Caco-2 (cell line): ENCODE measurements around the gene MADCAM1. TPM values are rescaled to one million over a fixed set of nuclear protein-coding genes. Genes with fewer than 3 reads are reported as not detected.

Source experiments
- BruUV-seq: library from RNA; stranded (reverse); fragments of 400-500 nt; replicated peaks from 2 replicates; lab custom pipeline; 2021; lab: Mats Ljungman, UMichigan
- CTCF ChIA-PET: fragments of 300-600 bp; sonication (Branson Sonifier 250); formaldehyde crosslinking; loops from one replicate; lab custom pipeline; 2022; ENCODE audit warnings: antibody characterized with exemption; lab: Charles Lee
- POLR2A ChIA-PET: fragments of 300-600 bp; sonication (Branson Sonifier 250); formaldehyde crosslinking; loops from one replicate; lab custom pipeline; 2022; ENCODE audit warnings: antibody characterized with exemption; lab: Charles Lee
- DNase-seq, 2 experiments: peaks; one replicate each; pipeline versions ENCODE4 v3.0.0 to v3.0.0-alpha.2; 2020 to 2022
- H3K27me3 ChIP-seq: replicated peaks from 2 replicates; pipeline ENCODE4 v1.6.0; 2011; ENCODE audit warnings: low read length; ENCODE audit not compliant: control insufficient read depth, insufficient read depth
- H3K36me3 ChIP-seq: 2 replicates; pipeline ENCODE4 v1.5.1; 2011; ENCODE audit warnings: low read length; ENCODE audit not compliant: control insufficient read depth, insufficient read depth
- H3K4me1 ChIP-seq: fragments of 250-450 bp; sonication (Bioruptor Pico); 2 replicates; pipeline ENCODE4 v1.5.1; 2020; ENCODE audit warnings: mild to moderate bottlenecking
- H3K4me3 ChIP-seq: 2 replicates; pipeline ENCODE4 v1.5.1; 2011; ENCODE audit warnings: low read depth, mild to moderate bottlenecking, control low read depth, low read length
- H3K9me3 ChIP-seq: fragments of 250-450 bp; sonication (Bioruptor Pico); 2 replicates; pipeline ENCODE4 v1.5.1; 2020; ENCODE audit warnings: mild to moderate bottlenecking, moderate library complexity
- H3K27ac Mint-ChIP-seq: one replicate; pipeline ENCODE4 v1.8.0; 2022; ENCODE audit warnings: mixed read lengths; ENCODE audit not compliant: unreplicated experiment
- H3K27me3 Mint-ChIP-seq: one replicate; pipeline ENCODE4 v1.8.0; 2022; ENCODE audit warnings: mixed read lengths; ENCODE audit not compliant: insufficient read depth, unreplicated experiment
- H3K36me3 Mint-ChIP-seq: one replicate; pipeline ENCODE4 v1.8.0; 2022; ENCODE audit warnings: mild to moderate bottlenecking, mixed read lengths; ENCODE audit not compliant: insufficient read depth, unreplicated experiment
- H3K4me1 Mint-ChIP-seq: one replicate; pipeline ENCODE4 v1.8.0; 2022; ENCODE audit warnings: low read depth, mixed read lengths; ENCODE audit not compliant: unreplicated experiment
- H3K4me3 Mint-ChIP-seq: one replicate; pipeline ENCODE4 v1.8.0; 2022; ENCODE audit warnings: mild to moderate bottlenecking, moderate library complexity, mixed read lengths; ENCODE audit not compliant: unreplicated experiment
- H3K9me3 Mint-ChIP-seq: one replicate; pipeline ENCODE4 v1.8.0; 2022; ENCODE audit warnings: mixed read lengths; ENCODE audit not compliant: unreplicated experiment
- intact Hi-C: fragments of 100-400 bp; cut with micrococcal nuclease; formaldehyde crosslinking; loops from one replicate; pipeline ENCODE4 v1.10.0; 2022; ENCODE audit not compliant: unreplicated experiment
- total RNA-seq: library from RNA; stranded (reverse); gene quantifications from 2 replicates; pipeline ENCODE4 v1.2.3, GENCODE V29; 2022
- TF ChIP-seq, protein P1 (sequence below), 2 experiments: fragments of 200-600 bp in 1 of 2; IDR thresholded peaks; 1 replicate in 1 of 2; 2 replicates in 1 of 2; pipeline versions ENCODE4 v1.5.1 to v1.8.0; 2011 to 2022; ENCODE audit warnings: antibody characterized with exemption in 1 of 2, control low read depth in 1 of 2, inconsistent platforms in 1 of 2, low read depth in 1 of 2, low read length in 1 of 2, mild to moderate bottlenecking in 1 of 2, moderate library complexity in 1 of 2; ENCODE audit not compliant: insufficient read depth in 1 of 2, severe bottlenecking in 1 of 2, unreplicated experiment in 1 of 2

MADCAM1 gene
- total RNA-seq, 1 experiment from 2014 or later = 0.73 TPM

GRCh38 chr19:518598-519231 is 22.4 kb downstream of the MADCAM1 start:
- Histone ChIP-seq H3K9me3 (no peaks in the 10 kb centered on the region), H3K4me3 (no peak overlapping the region), H3K36me3 (0 out of 2 replicates have a peak, but pooled peaks cover 1% of the 10 kb centered on the region), H3K27me3 (no peaks in the 10 kb centered on the region), H3K4me1 (peaks cover 13% of the 10 kb centered on the region)
- no peaks in the 10 kb centered on the region for H3K27me3 Mint-ChIP-seq
- TF ChIP-seq, protein P1, sequence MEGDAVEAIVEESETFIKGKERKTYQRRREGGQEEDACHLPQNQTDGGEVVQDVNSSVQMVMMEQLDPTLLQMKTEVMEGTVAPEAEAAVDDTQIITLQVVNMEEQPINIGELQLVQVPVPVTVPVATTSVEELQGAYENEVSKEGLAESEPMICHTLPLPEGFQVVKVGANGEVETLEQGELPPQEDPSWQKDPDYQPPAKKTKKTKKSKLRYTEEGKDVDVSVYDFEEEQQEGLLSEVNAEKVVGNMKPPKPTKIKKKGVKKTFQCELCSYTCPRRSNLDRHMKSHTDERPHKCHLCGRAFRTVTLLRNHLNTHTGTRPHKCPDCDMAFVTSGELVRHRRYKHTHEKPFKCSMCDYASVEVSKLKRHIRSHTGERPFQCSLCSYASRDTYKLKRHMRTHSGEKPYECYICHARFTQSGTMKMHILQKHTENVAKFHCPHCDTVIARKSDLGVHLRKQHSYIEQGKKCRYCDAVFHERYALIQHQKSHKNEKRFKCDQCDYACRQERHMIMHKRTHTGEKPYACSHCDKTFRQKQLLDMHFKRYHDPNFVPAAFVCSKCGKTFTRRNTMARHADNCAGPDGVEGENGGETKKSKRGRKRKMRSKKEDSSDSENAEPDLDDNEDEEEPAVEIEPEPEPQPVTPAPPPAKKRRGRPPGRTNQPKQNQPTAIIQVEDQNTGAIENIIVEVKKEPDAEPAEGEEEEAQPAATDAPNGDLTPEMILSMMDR (IDR thresholded peaks at IDR 0.05; ENCODE audit: insufficient read depth in 1 of 2, low read depth in 1 of 2, low read length in 1 of 2, severe bottlenecking in 1 of 2, unreplicated experiment in 1 of 2) = no peak
- no peak overlapping the region for H3K27ac Mint-ChIP-seq
- H3K4me1 Mint-ChIP-seq = peaks cover 16% of the 10 kb centered on the region
- intact Hi-C loops = no loop called here
- ChIA-PET POLR2A (no interaction called here), CTCF (interaction anchor here (1.0 kb wide), 1 partner anchor 12 kb away, joined by 3 read pairs; the partner anchor contains the start of gene TPGS1)
- no peak for DNase-seq
- peaks cover 23% of the 10 kb centered on the region for H3K36me3 Mint-ChIP-seq
- H3K9me3 Mint-ChIP-seq = no peaks in the 10 kb centered on the region
- H3K4me3 Mint-ChIP-seq = no peak overlapping the region
- no TSS peak for BruUV-seq

DNA sequence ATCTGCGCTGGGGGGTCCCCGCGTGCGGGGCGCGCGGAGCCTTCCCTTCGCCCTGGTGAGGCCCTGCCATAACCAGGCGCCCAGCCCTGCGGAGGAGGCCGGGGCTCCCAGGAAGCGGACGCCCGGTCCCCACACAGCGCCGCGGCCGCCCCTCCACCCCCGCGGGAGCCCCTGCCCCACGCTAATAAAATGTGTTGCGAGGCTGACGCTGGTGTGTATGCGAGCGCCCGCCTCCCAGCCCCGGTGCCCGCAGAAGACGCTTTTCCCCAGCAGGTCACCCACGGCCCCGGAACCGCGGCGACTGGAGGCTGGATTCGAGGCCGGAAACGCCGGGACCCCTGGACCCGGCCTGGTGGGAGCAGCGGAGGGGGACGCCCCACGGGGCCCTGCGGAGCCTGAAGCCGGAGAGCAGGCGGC is 23.2 kb downstream of the MADCAM1 start:
- intact Hi-C loops = no loop called here
- ChIA-PET CTCF (no interaction called here), POLR2A (no interaction called here)
- Mint-ChIP-seq H3K27ac (no peak overlapping the region), H3K9me3 (no peaks in the 10 kb centered on the region), H3K4me3 (no peak overlapping the region), H3K27me3 (no peaks in the 10 kb centered on the region), H3K36me3 (peaks cover 20% of the 10 kb centered on the region), H3K4me1 (peaks cover 16% of the 10 kb centered on the region)
- no peaks in the 10 kb centered on the region for H3K27me3 ChIP-seq
- peaks cover 13% of the 10 kb centered on the region for H3K4me1 ChIP-seq
- TF ChIP-seq, protein P1 (IDR thresholded peaks at IDR 0.05; ENCODE audit: insufficient read depth in 1 of 2, low read depth in 1 of 2, low read length in 1 of 2, severe bottlenecking in 1 of 2, unreplicated experiment in 1 of 2) = no peak
- no peaks in the 10 kb centered on the region for H3K36me3 ChIP-seq
- no peak for DNase-seq
- H3K9me3 ChIP-seq = no peaks in the 10 kb centered on the region
- BruUV-seq = no TSS peak
- no peak overlapping the region for H3K4me3 ChIP-seq

GRCh38 chr19:522726-523125 is 26.4 kb downstream of the MADCAM1 start:
- H3K27me3 Mint-ChIP-seq = no peaks in the 10 kb centered on the region
- Histone ChIP-seq H3K9me3 (no peaks in the 10 kb centered on the region), H3K27me3 (no peaks in the 10 kb centered on the region), H3K4me3 (no peak overlapping the region), H3K4me1 (peaks cover under 1% of the 10 kb centered on the region; the same call in 1 of the 2 replicates), H3K36me3 (no peaks in the 10 kb centered on the region)
- CTCF ChIA-PET = no interaction called here
- H3K4me3 Mint-ChIP-seq = no peak overlapping the region
- no peak for DNase-seq
- intact Hi-C loops = no loop called here
- POLR2A ChIA-PET = no interaction called here
- BruUV-seq = no TSS peak
- H3K27ac Mint-ChIP-seq = no peak overlapping the region
- H3K36me3 Mint-ChIP-seq = peaks cover 5% of the 10 kb centered on the region
- H3K4me1 Mint-ChIP-seq = no peaks in the 10 kb centered on the region
- TF ChIP-seq, protein P1 (IDR thresholded peaks at IDR 0.05; ENCODE audit: insufficient read depth in 1 of 2, low read depth in 1 of 2, low read length in 1 of 2, severe bottlenecking in 1 of 2, unreplicated experiment in 1 of 2) = no peak
- H3K9me3 Mint-ChIP-seq = no peaks in the 10 kb centered on the region
